B cell (primary cell): Measurements from ENCODE around the gene FMN2. TPM values are rescaled to one million over a fixed set of nuclear protein-coding genes. Genes with fewer than 3 reads are reported as not detected.

Source experiments
- ATAC-seq: fragments of 200-7000 bp; cut with Tn5 transposase; one replicate; pipeline ENCODE4 v1.10.0; 2021; ENCODE audit warnings: low read depth, mild to moderate bottlenecking, moderate number of reproducible peaks, moderate library complexity
- CTCF ChIA-PET: fragments of 350-600 bp; sonication (Branson Sonifier 250); formaldehyde crosslinking; loops from one replicate; lab custom pipeline; 2021; ENCODE audit warnings: antibody characterized with exemption, inconsistent platforms; lab: Charles Lee
- POLR2A ChIA-PET: fragments of 350-600 bp; sonication (Branson Sonifier 250); formaldehyde crosslinking; loops from one replicate; lab custom pipeline; 2021; ENCODE audit warnings: antibody characterized with exemption; lab: Charles Lee
- DNase-seq: peaks from one replicate; pipeline ENCODE4 v3.0.0; 2013
- H2AFZ ChIP-seq: 2 replicates; pipeline ENCODE4 v1.6.1; 2012; ENCODE audit warnings: mild to moderate bottlenecking, low read depth, low read length; ENCODE audit not compliant: insufficient read depth, poor library complexity, severe bottlenecking
- H3K27ac ChIP-seq, 2 donors: 1 replicate in 1 of 2; 2 replicates in 1 of 2; pipeline ENCODE4 v1.5.1; 2012 to 2013; ENCODE audit warnings: low read length in 2 of 2, mild to moderate bottlenecking in 2 of 2, moderate library complexity in 1 of 2
- H3K27me3 ChIP-seq, 4 experiments: fragments of 200-600 bp in 1 of 4; sonication (generic) in 1 of 4; replicated peaks in 1 of 4; 1 replicate in 2 of 4; 2 replicates in 2 of 4; pipeline versions ENCODE4 v1.6.1 to v1.7.0; 2013 to 2016; ENCODE audit warnings: low read length in 3 of 4, mild to moderate bottlenecking in 2 of 4, mixed read lengths in 1 of 4, moderate library complexity in 1 of 4; ENCODE audit not compliant: insufficient read depth in 4 of 4, control insufficient read depth in 3 of 4; ENCODE audit errors: control extremely low read depth in 1 of 4
- H3K36me3 ChIP-seq, 2 experiments: replicated peaks in 1 of 2; 1 replicate in 1 of 2; 2 replicates in 1 of 2; pipeline versions ENCODE4 v1.6.1 to v1.7.1; 2013; ENCODE audit warnings: low read length in 1 of 2; ENCODE audit not compliant: insufficient read depth in 2 of 2, control insufficient read depth in 1 of 2; ENCODE audit errors: control extremely low read depth in 1 of 2, extremely low read depth in 1 of 2
- H3K4me1 ChIP-seq, 2 donors: fragments of 200-600 bp in 1 of 2; sonication (generic) in 1 of 2; 1 replicate in 1 of 2; 2 replicates in 1 of 2; pipeline versions ENCODE4 v1.5.1 to v1.6.1; 2013 to 2017; ENCODE audit warnings: low read length in 2 of 2; ENCODE audit not compliant: control insufficient read depth in 2 of 2, insufficient read depth in 2 of 2
- H3K4me2 ChIP-seq: replicated peaks from 2 replicates; pipeline ENCODE3; 2012; ENCODE audit warnings: mild to moderate bottlenecking, low read depth, low read length; ENCODE audit not compliant: poor library complexity, severe bottlenecking
- H3K4me3 ChIP-seq, 5 experiments: fragments of 200-600 bp in 1 of 5; sonication (generic) in 1 of 5; 1 replicate in 3 of 5; 2 replicates in 2 of 5; pipeline versions ENCODE4 v1.5.1 to v1.7.0; 2011 to 2016; ENCODE audit warnings: low read length in 4 of 5, mild to moderate bottlenecking in 4 of 5, low read depth in 2 of 5, control low read depth in 1 of 5, moderate library complexity in 1 of 5; ENCODE audit not compliant: insufficient read depth in 1 of 5; ENCODE audit errors: control extremely low read depth in 1 of 5, extremely low read depth in 1 of 5
- H3K79me2 ChIP-seq: fragments of 200-600 bp; sonication (generic); one replicate; pipeline ENCODE4 v1.6.0; 2016; ENCODE audit warnings: low read length; ENCODE audit not compliant: control insufficient read depth, insufficient read depth
- H3K9ac ChIP-seq: fragments of 200-600 bp; sonication (generic); 2 replicates; pipeline ENCODE4 v1.6.1; 2017; ENCODE audit warnings: mild to moderate bottlenecking, low read length, moderate library complexity
- H3K9me3 ChIP-seq, 3 donors: one replicate each; pipeline versions ENCODE4 v1.6.1 to v1.7.1; 2013; ENCODE audit warnings: low read length in 2 of 3; ENCODE audit not compliant: control insufficient read depth in 2 of 3, insufficient read depth in 1 of 3; ENCODE audit errors: control extremely low read depth in 1 of 3
- H4K20me1 ChIP-seq: 2 replicates; pipeline ENCODE4 v1.6.0; 2012; ENCODE audit warnings: mild to moderate bottlenecking, low read length; ENCODE audit not compliant: insufficient read depth, control insufficient read depth, poor library complexity, severe bottlenecking
- H3K27ac Mint-ChIP-seq: one replicate; pipeline ENCODE4 v1.8.0; 2021; ENCODE audit warnings: mixed read lengths
- H3K27me3 Mint-ChIP-seq: one replicate; pipeline ENCODE4 v1.8.0; 2021; ENCODE audit warnings: mixed read lengths
- H3K4me1 Mint-ChIP-seq: one replicate; pipeline ENCODE4 v1.8.0; 2021; ENCODE audit warnings: mixed read lengths
- H3K4me3 Mint-ChIP-seq: one replicate; pipeline ENCODE4 v1.8.0; 2021; ENCODE audit warnings: mixed read lengths
- H3K9me3 Mint-ChIP-seq: one replicate; pipeline ENCODE4 v1.8.0; 2022; ENCODE audit warnings: mixed read lengths; ENCODE audit not compliant: insufficient read depth
- EZH2 ChIP-seq: IDR thresholded peaks from 2 replicates; pipeline ENCODE4 v1.6.1; 2012; ENCODE audit warnings: borderline replicate concordance, low read depth, mild to moderate bottlenecking, moderate library complexity, low read length; ENCODE audit not compliant: insufficient read depth, poor library complexity, severe bottlenecking
- WGBS: methylation state at CpG from one replicate; pipeline ENCODE4 v1.1.5; 2013; ENCODE audit warnings: missing lambda C conversion rate; ENCODE audit not compliant: insufficient coverage; 5-methylcytosine and 5-hydroxymethylcytosine counted together
- intact Hi-C: fragments of 100-400 bp; cut with micrococcal nuclease; formaldehyde crosslinking; loops from one replicate; pipeline ENCODE4 v1.10.0; 2022
- polyA plus RNA-seq: library from polyadenylated mRNA; depleted of rRNA; stranded (reverse); fragments of >200 nt; gene quantifications from 2 replicates; pipeline ENCODE4 v1.2.3, GENCODE V29; 2012
- total RNA-seq, 2 donors: library from RNA; stranded (reverse); fragments of 120-200 nt in 1 of 2; gene quantifications; 1 replicate in 1 of 2; 2 replicates in 1 of 2; pipeline versions ENCODE4 v1.2.3 to v1.2.4, GENCODE V29; 2013 to 2022
- TF ChIP-seq, protein P1 (sequence below): fragments of 200-600 bp; IDR thresholded peaks from one replicate; pipeline ENCODE4 v1.8.0; 2022; ENCODE audit warnings: antibody characterized with exemption, mild to moderate bottlenecking

FMN2 gene
- total and polyA plus RNA-seq, 2 donors (not counting 1 experiment from before 2014, with no cell fraction given) = not detected

DNA sequence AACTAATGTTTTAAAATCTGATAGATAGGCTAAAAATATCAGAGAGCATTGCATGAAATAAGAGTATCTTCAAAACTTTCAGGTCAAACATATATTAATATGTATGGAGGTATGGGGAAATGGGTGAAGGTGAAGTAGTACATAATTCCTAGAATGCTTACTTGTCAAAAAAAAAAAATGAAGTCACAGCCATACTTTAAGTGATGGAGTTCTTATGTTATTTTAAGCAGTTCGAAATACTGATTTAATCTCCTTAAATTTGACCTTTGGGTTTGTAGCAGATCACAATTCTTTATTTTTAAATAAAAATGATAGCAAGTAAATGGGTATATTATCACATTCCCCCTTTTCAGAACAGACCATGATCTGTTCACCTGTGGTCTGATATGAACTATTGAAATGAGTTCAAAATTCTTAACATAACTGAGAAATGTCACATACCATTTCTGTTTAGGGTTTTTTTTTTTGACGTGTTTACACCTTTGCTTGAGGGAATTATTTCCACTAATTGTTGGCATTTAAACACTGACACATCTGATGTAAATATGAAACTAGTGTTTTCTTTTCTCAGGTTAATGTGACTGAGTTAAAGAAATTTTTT is 300.1 kb downstream of the FMN2 start:
- Histone ChIP-seq H2AFZ (no peak overlapping the region), H3K4me2 (no peak overlapping the region), H3K9me3 (no peaks in the 10 kb centered on the region), H3K4me3 (no peak overlapping the region), H3K9ac (no peak overlapping the region), H3K27me3 (no peaks in the 10 kb centered on the region), H4K20me1 (no peaks in the 10 kb centered on the region), H3K27ac (no peak overlapping the region), H3K79me2 (no peaks in the 10 kb centered on the region), H3K4me1 (no peaks in the 10 kb centered on the region), H3K36me3 (no peaks in the 10 kb centered on the region)
- TF ChIP-seq, protein P1, sequence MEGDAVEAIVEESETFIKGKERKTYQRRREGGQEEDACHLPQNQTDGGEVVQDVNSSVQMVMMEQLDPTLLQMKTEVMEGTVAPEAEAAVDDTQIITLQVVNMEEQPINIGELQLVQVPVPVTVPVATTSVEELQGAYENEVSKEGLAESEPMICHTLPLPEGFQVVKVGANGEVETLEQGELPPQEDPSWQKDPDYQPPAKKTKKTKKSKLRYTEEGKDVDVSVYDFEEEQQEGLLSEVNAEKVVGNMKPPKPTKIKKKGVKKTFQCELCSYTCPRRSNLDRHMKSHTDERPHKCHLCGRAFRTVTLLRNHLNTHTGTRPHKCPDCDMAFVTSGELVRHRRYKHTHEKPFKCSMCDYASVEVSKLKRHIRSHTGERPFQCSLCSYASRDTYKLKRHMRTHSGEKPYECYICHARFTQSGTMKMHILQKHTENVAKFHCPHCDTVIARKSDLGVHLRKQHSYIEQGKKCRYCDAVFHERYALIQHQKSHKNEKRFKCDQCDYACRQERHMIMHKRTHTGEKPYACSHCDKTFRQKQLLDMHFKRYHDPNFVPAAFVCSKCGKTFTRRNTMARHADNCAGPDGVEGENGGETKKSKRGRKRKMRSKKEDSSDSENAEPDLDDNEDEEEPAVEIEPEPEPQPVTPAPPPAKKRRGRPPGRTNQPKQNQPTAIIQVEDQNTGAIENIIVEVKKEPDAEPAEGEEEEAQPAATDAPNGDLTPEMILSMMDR = no peak
- no peak for TF ChIP-seq EZH2
- Mint-ChIP-seq H3K9me3 (no peaks in the 10 kb centered on the region), H3K4me3 (no peak overlapping the region), H3K4me1 (no peaks in the 10 kb centered on the region), H3K27me3 (no peaks in the 10 kb centered on the region), H3K27ac (no peak overlapping the region)
- intact Hi-C loops = no loop called here
- ChIA-PET POLR2A (no interaction called here), CTCF (no interaction called here)
- DNase-seq = no peak
- ATAC-seq = no peak
- WGBS = no CpG with 5 or more reads among the region's 2 CpGs

GRCh38 chr1:240394353-240394752 is 302.7 kb downstream of the FMN2 start:
- no peak overlapping the region for H3K27ac Mint-ChIP-seq
- ATAC-seq (no peak), DNase-seq (no peak)
- Histone ChIP-seq H3K9ac (no peak overlapping the region), H3K4me3 (no peak overlapping the region), H2AFZ (no peak overlapping the region), H3K4me1 (no peaks in the 10 kb centered on the region), H4K20me1 (no peaks in the 10 kb centered on the region), H3K9me3 (no peaks in the 10 kb centered on the region), H3K36me3 (no peaks in the 10 kb centered on the region), H3K27me3 (no peaks in the 10 kb centered on the region), H3K4me2 (no peak overlapping the region), H3K79me2 (no peaks in the 10 kb centered on the region), H3K27ac (no peak overlapping the region)
- TF ChIP-seq, protein P1 = no peak
- TF ChIP-seq EZH2 = no peak
- no peaks in the 10 kb centered on the region for H3K27me3 Mint-ChIP-seq
- CTCF ChIA-PET = no interaction called here
- no peaks in the 10 kb centered on the region for H3K9me3 Mint-ChIP-seq
- H3K4me1 Mint-ChIP-seq = no peaks in the 10 kb centered on the region
- intact Hi-C loops = no loop called here
- POLR2A ChIA-PET = no interaction called here
- WGBS = 100% methylated on average over 4 of the region's 4 CpGs
- no peak overlapping the region for H3K4me3 Mint-ChIP-seq
